Measurements from ENCODE around the gene ZNF345. TPM values are rescaled to one million over a fixed set of nuclear protein-coding genes. Genes with fewer than 3 reads are reported as not detected.

ZNF345 gene
- total and polyA plus RNA-seq, 9 of the 15 experiments (the other 6 are each of a cell fraction or from before 2014, with no cell fraction given), result 0.38 to 1.6 (median 0.65) TPM

- TF ChIP-seq ATF4 (CRISPR knock-in tag; IDR thresholded peaks at IDR 0.05) (no peak), ETV6 (IDR thresholded peaks at IDR 0.05; ENCODE audit: borderline replicate concordance in 1 of 2, low read depth in 2 of 2, low read length in 1 of 2) (no peak), ETV6 (CRISPR knock-in tag; IDR thresholded peaks at IDR 0.05; ENCODE audit: borderline replicate concordance) (no peak)
Observed at GRCh38 chr19:36807029-36807428, 43.6 kb upstream of the ZNF345 start (continued).

GRCh38 chr19:36819130-36819630, 31.5 kb upstream of the ZNF345 start:
- Histone ChIP-seq H3K9me3 (replicated peaks; ENCODE audit: control insufficient read depth, insufficient read depth, low read depth, low read length) (0 out of 2 replicates have a peak, but pooled peaks cover 2% of the 10 kb centered on the region), H3K9me1 (ENCODE audit: control insufficient read depth, insufficient read depth, low read length) (no peaks in the 10 kb centered on the region), H3K27ac (ENCODE audit: extremely low read depth, low read depth, low read length) (no peak overlapping the region), H3K79me2 (ENCODE audit: control insufficient read depth, insufficient read depth, low read length) (no peaks in the 10 kb centered on the region), H3K27me3 (ENCODE audit: control insufficient read depth in 2 of 2, insufficient read depth in 2 of 2, low read length in 2 of 2) (no peaks in the 10 kb centered on the region), H3K36me3 (ENCODE audit: control insufficient read depth, insufficient read depth, low read length) (no peaks in the 10 kb centered on the region), H3K4me2 (ENCODE audit: insufficient read depth, low read length) (no peak overlapping the region), H3K9ac (ENCODE audit: insufficient read depth in 1 of 2, low read depth in 2 of 2, low read length in 2 of 2) (no peak overlapping the region), H3K4me1 (replicated peaks in 1 of 2; ENCODE audit: control insufficient read depth in 2 of 2, insufficient read depth in 2 of 2, low read length in 2 of 2) (no peaks in the 10 kb centered on the region), H4K20me1 (replicated peaks; ENCODE audit: control insufficient read depth, insufficient read depth, low read length) (no peaks in the 10 kb centered on the region), H3K4me3 (no peak overlapping the region), H2AFZ (ENCODE audit: low read depth, low read length) (no peak overlapping the region)
- intact Hi-C loops (cut with micrococcal nuclease) (no loop called here), in situ Hi-C loops (cut with MboI) (no loop called here)
- BruUV-seq (replicated peaks), result no TSS peak
- POLR2A ChIA-PET, result no interaction called here
- ATAC-seq, result no peak
- no peak for DNase-seq (ENCODE audit: extremely low read depth in 1 of 4, low spot score in 3 of 4)
- no peak for FAIRE-seq
- TF ChIP-seq RUNX1 (IDR thresholded peaks at IDR 0.05; ENCODE audit: low read depth) (no peak), ZNF75A (CRISPR knock-in tag; IDR thresholded peaks at IDR 0.05) (peak; percentile 80), ZNF274 (IDR thresholded peaks at IDR 0.05; ENCODE audit: borderline replicate concordance, low read depth, low read length) (peak; percentile 96), TRIM28 (IDR thresholded peaks at IDR 0.05) (0 out of 2 replicates have a peak, but pooled peaks have one; percentile 41)
- 3% methylated on average over 7 of the region's 7 CpGs for WGBS (ENCODE audit: insufficient coverage, low coverage, missing lambda C conversion rate)
- CTCF ChIA-PET (ENCODE audit: low intra/inter-chr PET ratio), result no interaction called here

All from K562 (cell line).